ENCODE results near the gene CNN1.

DNA sequence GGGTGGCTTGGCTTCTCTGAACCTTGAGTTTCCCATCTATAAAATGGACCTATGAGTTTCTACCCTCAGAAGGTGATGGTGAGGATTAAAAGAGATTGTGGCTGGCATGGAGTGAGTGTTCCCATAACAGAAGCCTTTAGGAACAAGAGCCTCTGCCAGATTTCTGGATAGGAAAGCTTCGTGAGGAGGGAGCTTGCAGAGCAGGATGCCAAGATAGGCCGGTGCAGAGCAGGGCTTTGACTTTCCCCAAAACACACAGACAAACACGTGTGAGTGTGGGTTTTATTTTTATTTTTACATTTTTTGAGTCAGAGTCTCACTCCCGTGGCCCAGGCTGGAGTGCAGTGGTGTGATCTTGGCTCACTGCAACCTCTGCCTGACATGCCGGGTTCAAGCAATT is 3.7 kb upstream of the CNN1 start:
- TF ChIP-seq POLR2AphosphoS5 (IDR thresholded peaks at IDR 0.05; ENCODE audit: low read depth) (no peak), JUNB (IDR thresholded peaks at IDR 0.05; ENCODE audit: unreplicated experiment) (no peak), EZH2 (IDR thresholded peaks at IDR 0.05; ENCODE audit: low read depth, unreplicated experiment) (no peak), EZH2phosphoT487 (IDR thresholded peaks at IDR 0.05; ENCODE audit: unreplicated experiment) (no peak), CREB1 (CRISPR knock-in tag; IDR thresholded peaks at IDR 0.05; ENCODE audit: low read depth) (no peak), STAT1 (IDR thresholded peaks at IDR 0.05; ENCODE audit: unreplicated experiment) (no peak), ZNF114 (CRISPR knock-in tag; IDR thresholded peaks at IDR 0.05) (no peak), ZNF331 (CRISPR knock-in tag; IDR thresholded peaks at IDR 0.05; ENCODE audit: low read depth) (no peak)
- TF ChIP-seq, protein P1, sequence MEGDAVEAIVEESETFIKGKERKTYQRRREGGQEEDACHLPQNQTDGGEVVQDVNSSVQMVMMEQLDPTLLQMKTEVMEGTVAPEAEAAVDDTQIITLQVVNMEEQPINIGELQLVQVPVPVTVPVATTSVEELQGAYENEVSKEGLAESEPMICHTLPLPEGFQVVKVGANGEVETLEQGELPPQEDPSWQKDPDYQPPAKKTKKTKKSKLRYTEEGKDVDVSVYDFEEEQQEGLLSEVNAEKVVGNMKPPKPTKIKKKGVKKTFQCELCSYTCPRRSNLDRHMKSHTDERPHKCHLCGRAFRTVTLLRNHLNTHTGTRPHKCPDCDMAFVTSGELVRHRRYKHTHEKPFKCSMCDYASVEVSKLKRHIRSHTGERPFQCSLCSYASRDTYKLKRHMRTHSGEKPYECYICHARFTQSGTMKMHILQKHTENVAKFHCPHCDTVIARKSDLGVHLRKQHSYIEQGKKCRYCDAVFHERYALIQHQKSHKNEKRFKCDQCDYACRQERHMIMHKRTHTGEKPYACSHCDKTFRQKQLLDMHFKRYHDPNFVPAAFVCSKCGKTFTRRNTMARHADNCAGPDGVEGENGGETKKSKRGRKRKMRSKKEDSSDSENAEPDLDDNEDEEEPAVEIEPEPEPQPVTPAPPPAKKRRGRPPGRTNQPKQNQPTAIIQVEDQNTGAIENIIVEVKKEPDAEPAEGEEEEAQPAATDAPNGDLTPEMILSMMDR (conservative IDR thresholded peaks at IDR 0.05; ENCODE audit: low read depth in 2 of 2): no peak
- TF ChIP-seq, protein P2, sequence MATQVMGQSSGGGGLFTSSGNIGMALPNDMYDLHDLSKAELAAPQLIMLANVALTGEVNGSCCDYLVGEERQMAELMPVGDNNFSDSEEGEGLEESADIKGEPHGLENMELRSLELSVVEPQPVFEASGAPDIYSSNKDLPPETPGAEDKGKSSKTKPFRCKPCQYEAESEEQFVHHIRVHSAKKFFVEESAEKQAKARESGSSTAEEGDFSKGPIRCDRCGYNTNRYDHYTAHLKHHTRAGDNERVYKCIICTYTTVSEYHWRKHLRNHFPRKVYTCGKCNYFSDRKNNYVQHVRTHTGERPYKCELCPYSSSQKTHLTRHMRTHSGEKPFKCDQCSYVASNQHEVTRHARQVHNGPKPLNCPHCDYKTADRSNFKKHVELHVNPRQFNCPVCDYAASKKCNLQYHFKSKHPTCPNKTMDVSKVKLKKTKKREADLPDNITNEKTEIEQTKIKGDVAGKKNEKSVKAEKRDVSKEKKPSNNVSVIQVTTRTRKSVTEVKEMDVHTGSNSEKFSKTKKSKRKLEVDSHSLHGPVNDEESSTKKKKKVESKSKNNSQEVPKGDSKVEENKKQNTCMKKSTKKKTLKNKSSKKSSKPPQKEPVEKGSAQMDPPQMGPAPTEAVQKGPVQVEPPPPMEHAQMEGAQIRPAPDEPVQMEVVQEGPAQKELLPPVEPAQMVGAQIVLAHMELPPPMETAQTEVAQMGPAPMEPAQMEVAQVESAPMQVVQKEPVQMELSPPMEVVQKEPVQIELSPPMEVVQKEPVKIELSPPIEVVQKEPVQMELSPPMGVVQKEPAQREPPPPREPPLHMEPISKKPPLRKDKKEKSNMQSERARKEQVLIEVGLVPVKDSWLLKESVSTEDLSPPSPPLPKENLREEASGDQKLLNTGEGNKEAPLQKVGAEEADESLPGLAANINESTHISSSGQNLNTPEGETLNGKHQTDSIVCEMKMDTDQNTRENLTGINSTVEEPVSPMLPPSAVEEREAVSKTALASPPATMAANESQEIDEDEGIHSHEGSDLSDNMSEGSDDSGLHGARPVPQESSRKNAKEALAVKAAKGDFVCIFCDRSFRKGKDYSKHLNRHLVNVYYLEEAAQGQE (IDR thresholded peaks at IDR 0.05; ENCODE audit: unreplicated experiment): no peak
- TF ChIP-seq, protein P3, sequence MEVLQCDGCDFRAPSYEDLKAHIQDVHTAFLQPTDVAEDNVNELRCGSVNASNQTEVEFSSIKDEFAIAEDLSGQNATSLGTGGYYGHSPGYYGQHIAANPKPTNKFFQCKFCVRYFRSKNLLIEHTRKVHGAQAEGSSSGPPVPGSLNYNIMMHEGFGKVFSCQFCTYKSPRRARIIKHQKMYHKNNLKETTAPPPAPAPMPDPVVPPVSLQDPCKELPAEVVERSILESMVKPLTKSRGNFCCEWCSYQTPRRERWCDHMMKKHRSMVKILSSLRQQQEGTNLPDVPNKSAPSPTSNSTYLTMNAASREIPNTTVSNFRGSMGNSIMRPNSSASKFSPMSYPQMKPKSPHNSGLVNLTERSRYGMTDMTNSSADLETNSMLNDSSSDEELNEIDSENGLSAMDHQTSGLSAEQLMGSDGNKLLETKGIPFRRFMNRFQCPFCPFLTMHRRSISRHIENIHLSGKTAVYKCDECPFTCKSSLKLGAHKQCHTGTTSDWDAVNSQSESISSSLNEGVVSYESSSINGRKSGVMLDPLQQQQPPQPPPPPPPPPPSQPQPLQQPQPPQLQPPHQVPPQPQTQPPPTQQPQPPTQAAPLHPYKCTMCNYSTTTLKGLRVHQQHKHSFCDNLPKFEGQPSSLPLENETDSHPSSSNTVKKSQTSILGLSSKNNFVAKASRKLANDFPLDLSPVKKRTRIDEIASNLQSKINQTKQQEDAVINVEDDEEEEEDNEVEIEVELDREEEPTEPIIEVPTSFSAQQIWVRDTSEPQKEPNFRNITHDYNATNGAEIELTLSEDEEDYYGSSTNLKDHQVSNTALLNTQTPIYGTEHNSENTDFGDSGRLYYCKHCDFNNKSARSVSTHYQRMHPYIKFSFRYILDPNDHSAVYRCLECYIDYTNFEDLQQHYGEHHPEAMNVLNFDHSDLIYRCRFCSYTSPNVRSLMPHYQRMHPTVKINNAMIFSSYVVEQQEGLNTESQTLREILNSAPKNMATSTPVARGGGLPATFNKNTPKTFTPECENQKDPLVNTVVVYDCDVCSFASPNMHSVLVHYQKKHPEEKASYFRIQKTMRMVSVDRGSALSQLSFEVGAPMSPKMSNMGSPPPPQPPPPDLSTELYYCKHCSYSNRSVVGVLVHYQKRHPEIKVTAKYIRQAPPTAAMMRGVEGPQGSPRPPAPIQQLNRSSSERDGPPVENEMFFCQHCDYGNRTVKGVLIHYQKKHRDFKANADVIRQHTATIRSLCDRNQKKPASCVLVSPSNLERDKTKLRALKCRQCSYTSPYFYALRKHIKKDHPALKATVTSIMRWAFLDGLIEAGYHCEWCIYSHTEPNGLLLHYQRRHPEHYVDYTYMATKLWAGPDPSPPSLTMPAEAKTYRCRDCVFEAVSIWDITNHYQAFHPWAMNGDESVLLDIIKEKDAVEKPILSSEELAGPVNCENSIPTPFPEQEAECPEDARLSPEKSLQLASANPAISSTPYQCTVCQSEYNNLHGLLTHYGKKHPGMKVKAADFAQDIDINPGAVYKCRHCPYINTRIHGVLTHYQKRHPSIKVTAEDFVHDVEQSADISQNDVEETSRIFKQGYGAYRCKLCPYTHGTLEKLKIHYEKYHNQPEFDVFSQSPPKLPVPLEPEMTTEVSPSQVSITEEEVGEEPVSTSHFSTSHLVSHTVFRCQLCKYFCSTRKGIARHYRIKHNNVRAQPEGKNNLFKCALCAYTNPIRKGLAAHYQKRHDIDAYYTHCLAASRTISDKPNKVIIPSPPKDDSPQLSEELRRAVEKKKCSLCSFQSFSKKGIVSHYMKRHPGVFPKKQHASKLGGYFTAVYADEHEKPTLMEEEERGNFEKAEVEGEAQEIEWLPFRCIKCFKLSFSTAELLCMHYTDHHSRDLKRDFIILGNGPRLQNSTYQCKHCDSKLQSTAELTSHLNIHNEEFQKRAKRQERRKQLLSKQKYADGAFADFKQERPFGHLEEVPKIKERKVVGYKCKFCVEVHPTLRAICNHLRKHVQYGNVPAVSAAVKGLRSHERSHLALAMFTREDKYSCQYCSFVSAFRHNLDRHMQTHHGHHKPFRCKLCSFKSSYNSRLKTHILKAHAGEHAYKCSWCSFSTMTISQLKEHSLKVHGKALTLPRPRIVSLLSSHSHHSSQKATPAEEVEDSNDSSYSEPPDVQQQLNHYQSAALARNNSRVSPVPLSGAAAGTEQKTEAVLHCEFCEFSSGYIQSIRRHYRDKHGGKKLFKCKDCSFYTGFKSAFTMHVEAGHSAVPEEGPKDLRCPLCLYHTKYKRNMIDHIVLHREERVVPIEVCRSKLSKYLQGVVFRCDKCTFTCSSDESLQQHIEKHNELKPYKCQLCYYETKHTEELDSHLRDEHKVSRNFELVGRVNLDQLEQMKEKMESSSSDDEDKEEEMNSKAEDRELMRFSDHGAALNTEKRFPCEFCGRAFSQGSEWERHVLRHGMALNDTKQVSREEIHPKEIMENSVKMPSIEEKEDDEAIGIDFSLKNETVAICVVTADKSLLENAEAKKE (CRISPR knock-in tag; IDR thresholded peaks at IDR 0.05): no peak
- TF ChIP-seq, protein P4, sequence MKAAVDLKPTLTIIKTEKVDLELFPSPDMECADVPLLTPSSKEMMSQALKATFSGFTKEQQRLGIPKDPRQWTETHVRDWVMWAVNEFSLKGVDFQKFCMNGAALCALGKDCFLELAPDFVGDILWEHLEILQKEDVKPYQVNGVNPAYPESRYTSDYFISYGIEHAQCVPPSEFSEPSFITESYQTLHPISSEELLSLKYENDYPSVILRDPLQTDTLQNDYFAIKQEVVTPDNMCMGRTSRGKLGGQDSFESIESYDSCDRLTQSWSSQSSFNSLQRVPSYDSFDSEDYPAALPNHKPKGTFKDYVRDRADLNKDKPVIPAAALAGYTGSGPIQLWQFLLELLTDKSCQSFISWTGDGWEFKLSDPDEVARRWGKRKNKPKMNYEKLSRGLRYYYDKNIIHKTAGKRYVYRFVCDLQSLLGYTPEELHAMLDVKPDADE (IDR thresholded peaks at IDR 0.05): no peak

Data from GM23338 (cell line).